H1 (cell line): ENCODE data around the gene LMX1B. TPM values are rescaled to one million over a fixed set of nuclear protein-coding genes. Genes with fewer than 3 reads are reported as not detected.

Experiments
- CTCF ChIA-PET: fragments of 300-600 bp; sonication (Branson Sonifier 250); formaldehyde crosslinking; loops from one replicate; lab custom pipeline; 2021; ENCODE audit not compliant: partially characterized antibody; lab: Charles Lee
- POLR2A ChIA-PET: fragments of 300-600 bp; sonication (Branson Sonifier 250); formaldehyde crosslinking; loops from one replicate; lab custom pipeline; 2021; ENCODE audit warnings: inconsistent platforms; ENCODE audit not compliant: partially characterized antibody; lab: Charles Lee
- DNase-seq, 2 experiments: peaks; one replicate each; pipeline versions ENCODE4 v3.0.0 to v3.0.0-alpha.2; 2010 to 2022; ENCODE audit warnings: low spot score in 2 of 2, low read depth in 1 of 2, mixed read lengths in 1 of 2
- FAIRE-seq: peaks from 2 replicates; lab custom pipeline; 2011; peaks lifted over from hg19 to GRCh38; lab: Jason Lieb, UNC
- H2AFZ ChIP-seq: 2 replicates; pipeline ENCODE4 v1.8.1; 2012; ENCODE audit warnings: low read length, inconsistent platforms
- H2AK5ac ChIP-seq: 2 replicates; pipeline ENCODE4 v1.6.1; 2013; ENCODE audit warnings: low read depth, low read length
- H2BK120ac ChIP-seq: replicated peaks from 2 replicates; pipeline ENCODE3; 2013; ENCODE audit warnings: low read depth, low read length, inconsistent platforms
- H2BK12ac ChIP-seq: 2 replicates; pipeline ENCODE4 v1.6.1; 2013; ENCODE audit warnings: low read depth, low read length
- H2BK15ac ChIP-seq: 2 replicates; pipeline ENCODE4 v1.6.1; 2013; ENCODE audit warnings: low read length
- H2BK20ac ChIP-seq: 2 replicates; pipeline ENCODE4 v1.6.1; 2013; ENCODE audit warnings: low read length
- H2BK5ac ChIP-seq: 2 replicates; pipeline ENCODE4 v1.6.1; 2013; ENCODE audit warnings: low read depth, low read length
- H3K14ac ChIP-seq: 2 replicates; pipeline ENCODE4 v1.6.1; 2013; ENCODE audit warnings: inconsistent platforms; ENCODE audit not compliant: insufficient read length
- H3K18ac ChIP-seq: 2 replicates; pipeline ENCODE4 v1.6.1; 2013; ENCODE audit warnings: low read length; ENCODE audit errors: extremely low read depth
- H3K23ac ChIP-seq: 2 replicates; pipeline ENCODE4 v1.6.1; 2013; ENCODE audit warnings: inconsistent platforms; ENCODE audit not compliant: insufficient read length
- H3K23me2 ChIP-seq: 2 replicates; pipeline ENCODE4 v1.6.1; 2013; ENCODE audit warnings: low read depth, low read length
- H3K27ac ChIP-seq: 2 replicates; pipeline ENCODE4 v1.6.1; 2011; ENCODE audit warnings: low read depth, low read length, inconsistent platforms
- H3K27me3 ChIP-seq, 4 experiments: replicated peaks in 1 of 4; 1 replicate in 1 of 4; 2 replicates in 3 of 4; pipeline versions ENCODE4 v1.6.1 to v1.8.1; 2011 to 2013; ENCODE audit warnings: low read length in 3 of 4, mild to moderate bottlenecking in 3 of 4, inconsistent platforms in 2 of 4, mixed read lengths in 2 of 4, moderate library complexity in 1 of 4; ENCODE audit not compliant: control insufficient read depth in 3 of 4, insufficient read depth in 3 of 4; ENCODE audit errors: extremely low read depth in 1 of 4
- H3K36me3 ChIP-seq, 4 experiments: 2 replicates each; pipeline versions ENCODE4 v1.6.1 to v1.8.1; 2011 to 2013; ENCODE audit warnings: mild to moderate bottlenecking in 4 of 4, low read length in 3 of 4, moderate library complexity in 2 of 4, control low read depth in 1 of 4, inconsistent platforms in 1 of 4; ENCODE audit not compliant: insufficient read depth in 4 of 4, control insufficient read depth in 2 of 4
- H3K4ac ChIP-seq: replicated peaks from 2 replicates; pipeline ENCODE3; 2013; ENCODE audit warnings: low read length, low read depth, mixed read lengths, inconsistent platforms; ENCODE audit not compliant: insufficient read length
- H3K4me1 ChIP-seq, 4 experiments: replicated peaks in 1 of 4; 1 replicate in 1 of 4; 2 replicates in 3 of 4; pipeline versions ENCODE4 v1.6.1 to v1.8.1; 2011 to 2013; ENCODE audit warnings: low read length in 3 of 4, inconsistent platforms in 2 of 4, mixed read lengths in 1 of 4; ENCODE audit not compliant: insufficient read depth in 4 of 4, control insufficient read depth in 3 of 4
- H3K4me2 ChIP-seq, 2 experiments: 2 replicates each; pipeline versions ENCODE4 v1.6.1 to v1.8.1; 2011 to 2013; ENCODE audit warnings: low read depth in 2 of 2, low read length in 2 of 2, control low read depth in 1 of 2, inconsistent platforms in 1 of 2, mild to moderate bottlenecking in 1 of 2; ENCODE audit not compliant: insufficient read depth in 1 of 2
- H3K4me3 ChIP-seq, 4 experiments: fragments of 200-600, 300-600 bp in 1 of 4; sonication (generic), shearing (Covaris generic), sonication (Bioruptor Twin) in 1 of 4; 2 replicates each; pipeline versions ENCODE4 v1.5.1 to v1.8.1; 2011 to 2016; ENCODE audit warnings: low read length in 4 of 4, low read depth in 3 of 4, control low read depth in 2 of 4, inconsistent platforms in 2 of 4, mild to moderate bottlenecking in 2 of 4, mixed read lengths in 1 of 4, moderate library complexity in 1 of 4; ENCODE audit not compliant: insufficient read depth in 2 of 4; ENCODE audit errors: extremely low read depth in 1 of 4
- H3K56ac ChIP-seq: replicated peaks from 2 replicates; pipeline ENCODE3; 2013; ENCODE audit warnings: low read depth, mild to moderate bottlenecking, mixed read lengths, low read length, inconsistent platforms; ENCODE audit not compliant: insufficient read length
- H3K79me1 ChIP-seq: 2 replicates; pipeline ENCODE4 v1.6.1; 2013; ENCODE audit warnings: low read depth, low read length, control low read depth
- H3K79me2 ChIP-seq, 2 experiments: 2 replicates each; pipeline versions ENCODE4 v1.6.1 to v1.8.1; 2012 to 2013; ENCODE audit warnings: low read length in 2 of 2, mild to moderate bottlenecking in 2 of 2, inconsistent platforms in 1 of 2; ENCODE audit not compliant: insufficient read depth in 2 of 2, control insufficient read depth in 1 of 2
- H3K9ac ChIP-seq, 4 experiments: replicated peaks in 1 of 4; 1 replicate in 1 of 4; 2 replicates in 3 of 4; pipeline versions ENCODE4 v1.6.1 to v1.8.1; 2011 to 2013; ENCODE audit warnings: low read depth in 3 of 4, low read length in 3 of 4, control low read depth in 2 of 4, mild to moderate bottlenecking in 2 of 4, moderate library complexity in 2 of 4, inconsistent platforms in 1 of 4; ENCODE audit errors: extremely low read depth in 1 of 4
- H3K9me3 ChIP-seq, 2 experiments: 2 replicates each; pipeline versions ENCODE4 v1.6.1 to v1.8.1; 2012 to 2013; ENCODE audit warnings: mild to moderate bottlenecking in 2 of 2, moderate library complexity in 2 of 2, control low read depth in 1 of 2, inconsistent platforms in 1 of 2, low read depth in 1 of 2, low read length in 1 of 2, mixed read lengths in 1 of 2; ENCODE audit not compliant: insufficient read depth in 2 of 2
- H4K20me1 ChIP-seq, 2 experiments: replicated peaks in 1 of 2; 2 replicates each; pipeline versions ENCODE3 to v1.8.1; 2011 to 2013; ENCODE audit warnings: inconsistent platforms in 2 of 2, low read length in 2 of 2, mild to moderate bottlenecking in 1 of 2; ENCODE audit not compliant: insufficient read depth in 2 of 2, control insufficient read depth in 1 of 2
- H4K5ac ChIP-seq: 2 replicates; pipeline ENCODE4 v1.6.1; 2013; ENCODE audit warnings: low read length, low read depth, mixed read lengths, inconsistent platforms; ENCODE audit not compliant: insufficient read length
- H4K8ac ChIP-seq: 2 replicates; pipeline ENCODE4 v1.8.0; 2013; ENCODE audit warnings: mild to moderate bottlenecking, moderate library complexity, low read length, inconsistent platforms; ENCODE audit not compliant: insufficient read depth; ENCODE audit errors: extremely low read depth
- H4K91ac ChIP-seq: replicated peaks from 2 replicates; pipeline ENCODE3; 2013; ENCODE audit warnings: low read length, mixed read lengths, inconsistent platforms; ENCODE audit not compliant: insufficient read length
- EP300 ChIP-seq, 2 experiments: IDR thresholded peaks; 1 replicate in 1 of 2; 2 replicates in 1 of 2; pipeline ENCODE4 v1.6.1; 2011 to 2012; ENCODE audit warnings: low read depth in 2 of 2, low read length in 2 of 2, mild to moderate bottlenecking in 2 of 2, borderline replicate concordance in 1 of 2, inconsistent platforms in 1 of 2, moderate library complexity in 1 of 2
- KDM5A ChIP-seq: fragments of 200-600 bp; IDR thresholded peaks from 2 replicates; pipeline ENCODE4 v1.7.1; 2012; ENCODE audit warnings: mild to moderate bottlenecking, low read length, inconsistent platforms, mixed read lengths
- MAFK ChIP-seq: IDR thresholded peaks from 2 replicates; pipeline ENCODE4 v1.6.1; 2012; ENCODE audit warnings: low read depth, mild to moderate bottlenecking, improper control_type of control experiment, low read length
- NANOG ChIP-seq: IDR thresholded peaks from 2 replicates; pipeline ENCODE4 v1.6.1; 2011; ENCODE audit warnings: low read length, low read depth, mild to moderate bottlenecking, inconsistent platforms; ENCODE audit not compliant: insufficient read depth, poor library complexity, severe bottlenecking
- NRF1 ChIP-seq: IDR thresholded peaks from 2 replicates; pipeline ENCODE4 v1.6.1; 2011; ENCODE audit warnings: mild to moderate bottlenecking, low read depth, low read length, improper control_type of control experiment
- POLR2A ChIP-seq, 2 experiments: IDR thresholded peaks; 1 replicate in 1 of 2; 2 replicates in 1 of 2; pipeline ENCODE4 v1.6.1; 2011; ENCODE audit warnings: low read depth in 2 of 2, low read length in 2 of 2, mild to moderate bottlenecking in 2 of 2; ENCODE audit errors: control extremely low read depth in 1 of 2
- RNF2 ChIP-seq: fragments of 200-900, 300-1000 bp; sonication (generic); IDR thresholded peaks from 2 replicates; pipeline ENCODE4 v1.7.1; 2016; ENCODE audit warnings: borderline replicate concordance, low read depth, mild to moderate bottlenecking, antibody characterized with exemption, low read length; ENCODE audit not compliant: poor library complexity, severe bottlenecking; ENCODE audit errors: missing control alignments
- SIX5 ChIP-seq: IDR thresholded peaks from 2 replicates; pipeline ENCODE4 v1.6.1; 2011; ENCODE audit warnings: mild to moderate bottlenecking, low read depth, low read length
- SP1 ChIP-seq: IDR thresholded peaks from 2 replicates; pipeline ENCODE4 v1.6.1; 2011; ENCODE audit warnings: low read depth, low read length
- TAF1 ChIP-seq: IDR thresholded peaks from 2 replicates; pipeline ENCODE4 v1.6.1; 2011; ENCODE audit warnings: mild to moderate bottlenecking, low read depth, low read length
- TAF7 ChIP-seq: optimal IDR thresholded peaks from 2 replicates; pipeline ENCODE3; 2011; ENCODE audit warnings: low read depth, mild to moderate bottlenecking, inconsistent platforms, low read length, moderate library complexity, borderline replicate concordance
- TCF12 ChIP-seq: IDR thresholded peaks from 2 replicates; pipeline ENCODE4 v1.6.1; 2011; ENCODE audit warnings: low read depth, mild to moderate bottlenecking, low read length
- WGBS, 2 experiments: shearing (Covaris generic) in 1 of 2; methylation state at CpG; one replicate each; pipeline versions ENCODE4 v1.1.6 to v1.1.7; 2013 to 2015; ENCODE audit warnings: low lambda C conversion rate in 2 of 2, mixed read lengths in 2 of 2, inconsistent platforms in 1 of 2, low coverage in 1 of 2, missing lambda C conversion rate in 1 of 2; ENCODE audit not compliant: insufficient replicate concordance in 2 of 2, insufficient coverage in 1 of 2, insufficient read length in 1 of 2; ENCODE audit errors: extremely low coverage in 1 of 2, missing lambda C conversion rate in 1 of 2; 5-methylcytosine and 5-hydroxymethylcytosine counted together
- polyA plus RNA-seq, 7 experiments: library from polyadenylated mRNA; depleted of rRNA in 3 of 7; stranded (reverse) in 5 of 7; unstranded in 2 of 7; fragments of >200 nt in 5 of 7; fragments of 200-250 nt in 2 of 7; gene quantifications; 1 replicate in 5 of 7; 2 replicates in 1 of 7; 4 replicates in 1 of 7; pipeline versions ENCODE4 v1.2.1 to v1.2.3, GENCODE V29; 2011 to 2013; ENCODE audit warnings: missing spikeins in 2 of 7, mixed read lengths in 2 of 7
- total RNA-seq: library from RNA; stranded (reverse); fragmentation: NEBNext Ultra II Directional; extraction: Animal tissue kit (Norgen Biotek cat#: 25700); gene quantifications from 2 replicates; pipeline ENCODE4 v1.2.1, GENCODE V29; 2021
- TF ChIP-seq, protein P1 (sequence below): IDR thresholded peaks from 2 replicates; pipeline ENCODE4 v1.6.1; 2011; ENCODE audit warnings: low read depth, mild to moderate bottlenecking, low read length; ENCODE audit not compliant: insufficient read depth

LMX1B gene
- total and polyA plus RNA-seq, 2 of the 8 experiments (the other 6 are each of a cell fraction or from before 2014, with no cell fraction given), result 0.09 to 0.37 TPM

DNA sequence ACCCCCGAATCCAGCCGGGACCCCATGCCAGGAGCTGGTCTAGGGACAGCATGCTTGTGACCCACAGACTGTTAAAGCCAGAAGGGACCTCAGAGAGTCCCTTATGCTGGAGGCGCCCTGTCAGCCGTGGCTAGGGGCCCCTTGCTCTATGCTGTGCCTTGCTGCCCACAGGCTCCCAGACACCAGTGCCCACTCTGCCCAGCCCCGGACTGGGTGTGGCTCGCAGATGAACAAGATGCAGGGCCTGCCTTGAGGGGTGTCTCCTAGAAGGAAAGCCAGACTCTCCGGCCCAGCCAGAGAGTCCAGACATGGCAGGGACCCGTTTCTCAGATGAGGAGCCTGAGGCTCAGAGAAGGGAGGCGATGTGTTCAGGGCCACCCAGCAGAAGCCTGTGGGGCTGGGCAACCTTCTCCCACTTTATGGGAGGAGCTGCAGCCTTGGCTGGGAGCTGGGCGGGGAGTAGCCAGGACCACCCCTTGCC is 85.7 kb downstream of the LMX1B start:
- DNase-seq (no peak), FAIRE-seq (no peak)
- H2BK120ac ChIP-seq, result no peak overlapping the region
- H3K36me3 ChIP-seq, result no peaks in the 10 kb centered on the region
- H3K79me1 ChIP-seq, result no peaks in the 10 kb centered on the region
- no peak overlapping the region for H3K4me3 ChIP-seq
- WGBS, 2 experiments, result 80% methylated on average over 10 of the region's 10 CpGs; no CpG with 5 or more reads in 1 of the 2 experiments
- H3K23ac ChIP-seq, result no peak overlapping the region
- no peak overlapping the region for H3K18ac ChIP-seq
- no peaks in the 10 kb centered on the region for H3K9me3 ChIP-seq
- CTCF ChIA-PET, result interaction anchor here (0.5 to 5.4 kb wide), 16 partner anchors 9 to 142 kb away, joined by 3 to 28 read pairs (median 3); no protein-coding TSS in a partner anchor
- H3K14ac ChIP-seq, result no peak overlapping the region
- H3K79me2 ChIP-seq, result no peaks in the 10 kb centered on the region
- peaks cover 0 to 16% (median 14%) of the 10 kb centered on the region in 4 experiments; a peak in 5 of 7 replicates for H3K27me3 ChIP-seq
- no peak overlapping the region for H2BK12ac ChIP-seq
- no peak overlapping the region for H2AK5ac ChIP-seq
- peaks cover 1% of the 10 kb centered on the region; the same call in 1 of the 2 replicates for H3K23me2 ChIP-seq
- no peak overlapping the region; the same call in 1 of the 2 replicates for H3K27ac ChIP-seq
- no peak overlapping the region for H2BK20ac ChIP-seq
- H3K4ac ChIP-seq, result no peak overlapping the region
- peak overlapping the region; percentile 51; the same call in 1 of the 2 replicates for H4K8ac ChIP-seq
- no peak overlapping the region for H2AFZ ChIP-seq
- no peaks in the 10 kb centered on the region for H4K20me1 ChIP-seq
- H3K4me2 ChIP-seq, result no peak overlapping the region
- POLR2A ChIA-PET, result no interaction called here
- H3K4me1 ChIP-seq, result peaks cover 0 to 10% (median 4%) of the 10 kb centered on the region in 4 experiments; a peak in 5 of 7 replicates
- H2BK15ac ChIP-seq, result no peak overlapping the region
- no peak overlapping the region for H4K91ac ChIP-seq
- H3K56ac ChIP-seq, result no peak overlapping the region
- no peak overlapping the region for H3K9ac ChIP-seq
- H4K5ac ChIP-seq, result no peak overlapping the region
- H2BK5ac ChIP-seq, result no peak overlapping the region
- TF ChIP-seq EP300 (IDR thresholded peaks at IDR 0.05; ENCODE audit: borderline replicate concordance in 1 of 2, low read depth in 2 of 2, low read length in 2 of 2) (no peak), NRF1 (no peak), NANOG (no peak), TAF7 (no peak), TCF12 (no peak), KDM5A (no peak), RNF2 (no peak), TAF1 (no peak), MAFK (no peak), SIX5 (no peak), SP1 (no peak), POLR2A (IDR thresholded peaks at IDR 0.05; ENCODE audit: control extremely low read depth in 1 of 2, low read depth in 2 of 2, low read length in 2 of 2) (no peak)
- TF ChIP-seq, protein P1, sequence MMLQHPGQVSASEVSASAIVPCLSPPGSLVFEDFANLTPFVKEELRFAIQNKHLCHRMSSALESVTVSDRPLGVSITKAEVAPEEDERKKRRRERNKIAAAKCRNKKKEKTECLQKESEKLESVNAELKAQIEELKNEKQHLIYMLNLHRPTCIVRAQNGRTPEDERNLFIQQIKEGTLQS, result no peak
